ENCODE results near the gene ANGPTL2. TPM values are rescaled to one million over a fixed set of nuclear protein-coding genes. Genes with fewer than 3 reads are reported as not detected.

The ANGPTL2 gene
- total and polyA plus RNA-seq, 9 of the 15 experiments (the other 6 are each of a cell fraction or from before 2014, with no cell fraction given), result not detected

DNA sequence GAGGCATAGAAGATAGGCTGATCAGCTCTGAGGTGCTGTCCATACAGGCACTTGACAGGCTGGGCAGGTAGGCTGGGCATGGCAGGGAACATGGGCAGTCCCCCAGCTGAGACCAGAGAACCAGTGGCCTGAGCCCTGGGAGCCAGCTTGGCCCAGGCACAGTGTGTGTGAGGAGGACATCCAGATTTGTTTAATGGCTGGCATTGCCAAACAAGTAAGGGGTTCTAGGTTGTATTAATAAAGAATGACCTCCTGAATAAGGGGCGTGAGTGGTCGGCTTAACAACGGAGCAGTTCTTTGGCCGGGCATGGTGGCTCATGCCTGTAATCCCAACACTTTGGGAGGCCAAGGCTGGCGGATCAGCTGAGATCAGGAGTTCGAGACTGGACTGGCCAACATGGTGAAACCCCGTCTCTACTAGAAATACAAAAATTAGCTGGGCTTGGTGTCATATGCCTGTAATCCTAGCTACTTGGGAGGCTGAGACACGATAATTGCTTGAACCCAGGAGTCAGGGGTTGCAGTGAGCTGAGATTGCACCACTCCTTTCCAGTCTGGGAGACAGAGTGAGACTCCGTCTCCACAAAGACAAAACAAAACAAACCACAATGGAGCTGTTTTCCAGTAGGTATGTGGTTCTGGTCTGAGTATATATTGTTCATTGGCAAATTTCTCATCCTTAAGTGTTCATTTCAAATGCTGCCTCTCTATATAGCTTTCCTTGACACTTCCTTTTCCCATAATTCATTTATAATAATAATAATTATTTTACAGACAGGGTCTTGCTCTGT is 56.2 kb downstream of the ANGPTL2 start:
- intact Hi-C loops (cut with micrococcal nuclease) (no loop called here), in situ Hi-C loops (cut with MboI) (no loop called here)
- Histone ChIP-seq H3K79me2 (ENCODE audit: control insufficient read depth, insufficient read depth, low read length) (no peaks in the 10 kb centered on the region), H3K4me3 (no peak overlapping the region), H2AFZ (ENCODE audit: low read depth, low read length) (no peak overlapping the region), H3K9ac (ENCODE audit: insufficient read depth in 1 of 2, low read depth in 2 of 2, low read length in 2 of 2) (no peak overlapping the region), H3K9me1 (ENCODE audit: control insufficient read depth, insufficient read depth, low read length) (no peaks in the 10 kb centered on the region), H3K36me3 (ENCODE audit: control insufficient read depth, insufficient read depth, low read length) (no peaks in the 10 kb centered on the region), H3K9me3 (replicated peaks; ENCODE audit: control insufficient read depth, insufficient read depth, low read depth, low read length) (no peaks in the 10 kb centered on the region), H4K20me1 (replicated peaks; ENCODE audit: control insufficient read depth, insufficient read depth, low read length) (no peaks in the 10 kb centered on the region), H3K4me1 (replicated peaks in 1 of 2; ENCODE audit: control insufficient read depth in 2 of 2, insufficient read depth in 2 of 2, low read length in 2 of 2) (no peaks in the 10 kb centered on the region), H3K4me2 (ENCODE audit: insufficient read depth, low read length) (no peak overlapping the region), H3K27ac (ENCODE audit: extremely low read depth, low read depth, low read length) (no peak overlapping the region), H3K27me3 (ENCODE audit: control insufficient read depth in 2 of 2, insufficient read depth in 2 of 2, low read length in 2 of 2) (peaks cover 4 to 12% of the 10 kb centered on the region in 2 experiments; a peak in 4 of 5 replicates)
- CTCF ChIA-PET (ENCODE audit: low intra/inter-chr PET ratio), result no interaction called here
- POLR2A ChIA-PET, result no interaction called here
- BruUV-seq (replicated peaks), result no TSS peak
- ATAC-seq (no peak), FAIRE-seq (no peak), DNase-seq (ENCODE audit: extremely low read depth in 1 of 4, low spot score in 3 of 4) (no peak)
- TF ChIP-seq DIDO1 (tag; IDR thresholded peaks at IDR 0.05; ENCODE audit: low read depth), result no peak
- 3% methylated on average over 9 of the region's 9 CpGs for WGBS (ENCODE audit: insufficient coverage, low coverage, missing lambda C conversion rate)

DNA sequence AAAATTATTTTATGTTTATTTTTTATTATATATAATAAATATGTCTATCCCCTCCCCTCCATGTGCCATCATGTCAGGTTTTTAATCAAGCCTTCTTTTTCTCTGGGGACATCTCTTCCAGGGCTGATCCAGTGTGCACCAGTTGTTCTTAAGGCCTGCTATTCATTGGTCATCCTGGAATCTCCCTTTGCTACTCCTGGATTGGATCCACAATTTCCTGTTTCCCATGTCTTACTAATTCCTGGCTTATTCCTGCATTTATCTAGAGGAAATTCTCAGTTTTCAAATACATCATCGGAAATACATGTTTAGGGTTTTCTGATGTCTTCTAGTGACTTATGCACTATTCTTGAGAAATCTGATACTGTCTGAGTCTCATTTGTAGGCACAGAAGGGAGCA is 56.8 kb downstream of the ANGPTL2 start:
- no peak overlapping the region for H2AFZ ChIP-seq (ENCODE audit: low read depth, low read length)
- no peak for TF ChIP-seq PHB (CRISPR knock-in tag; IDR thresholded peaks at IDR 0.05)
- TF ChIP-seq, protein P1, sequence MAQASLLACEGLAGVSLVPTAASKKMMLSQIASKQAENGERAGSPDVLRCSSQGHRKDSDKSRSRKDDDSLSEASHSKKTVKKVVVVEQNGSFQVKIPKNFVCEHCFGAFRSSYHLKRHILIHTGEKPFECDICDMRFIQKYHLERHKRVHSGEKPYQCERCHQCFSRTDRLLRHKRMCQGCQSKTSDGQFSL (CRISPR knock-in tag; IDR thresholded peaks at IDR 0.05), result no peak
- TF ChIP-seq, protein P1 (tag; IDR thresholded peaks at IDR 0.05), result no peak
- TF ChIP-seq, protein P2, sequence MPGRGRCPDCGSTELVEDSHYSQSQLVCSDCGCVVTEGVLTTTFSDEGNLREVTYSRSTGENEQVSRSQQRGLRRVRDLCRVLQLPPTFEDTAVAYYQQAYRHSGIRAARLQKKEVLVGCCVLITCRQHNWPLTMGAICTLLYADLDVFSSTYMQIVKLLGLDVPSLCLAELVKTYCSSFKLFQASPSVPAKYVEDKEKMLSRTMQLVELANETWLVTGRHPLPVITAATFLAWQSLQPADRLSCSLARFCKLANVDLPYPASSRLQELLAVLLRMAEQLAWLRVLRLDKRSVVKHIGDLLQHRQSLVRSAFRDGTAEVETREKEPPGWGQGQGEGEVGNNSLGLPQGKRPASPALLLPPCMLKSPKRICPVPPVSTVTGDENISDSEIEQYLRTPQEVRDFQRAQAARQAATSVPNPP (IDR thresholded peaks at IDR 0.05; ENCODE audit: borderline replicate concordance, insufficient read depth, insufficient read length), result no peak
- no peak for TF ChIP-seq BCOR (IDR thresholded peaks at IDR 0.05)
- TF ChIP-seq ZNF75A (CRISPR knock-in tag; IDR thresholded peaks at IDR 0.05), result no peak
- no peak for TF ChIP-seq GABPB1 (CRISPR knock-in tag; IDR thresholded peaks at IDR 0.05)
- no peak for TF ChIP-seq RBM25 (IDR thresholded peaks at IDR 0.05; ENCODE audit: low read depth, low read length, severe bottlenecking)
- no peak for TF ChIP-seq ZEB2 (IDR thresholded peaks at IDR 0.05)

More for the DNA sequence above, 56.8 kb downstream of the ANGPTL2 start:
- FAIRE-seq, result no peak
- ChIA-PET POLR2A (no interaction called here), CTCF (ENCODE audit: low intra/inter-chr PET ratio) (no interaction called here)
- Histone ChIP-seq H4K20me1 (replicated peaks; ENCODE audit: control insufficient read depth, insufficient read depth, low read length) (no peaks in the 10 kb centered on the region), H3K9me1 (ENCODE audit: control insufficient read depth, insufficient read depth, low read length) (no peaks in the 10 kb centered on the region), H3K9me3 (replicated peaks; ENCODE audit: control insufficient read depth, insufficient read depth, low read depth, low read length) (no peaks in the 10 kb centered on the region), H3K27ac (ENCODE audit: extremely low read depth, low read depth, low read length) (no peak overlapping the region), H3K4me3 (no peak overlapping the region), H3K4me2 (ENCODE audit: insufficient read depth, low read length) (no peak overlapping the region), H3K36me3 (ENCODE audit: control insufficient read depth, insufficient read depth, low read length) (no peaks in the 10 kb centered on the region), H3K27me3 (ENCODE audit: control insufficient read depth in 2 of 2, insufficient read depth in 2 of 2, low read length in 2 of 2) (peaks cover 4 to 12% of the 10 kb centered on the region in 2 experiments; a peak in 4 of 5 replicates), H3K9ac (ENCODE audit: insufficient read depth in 1 of 2, low read depth in 2 of 2, low read length in 2 of 2) (no peak overlapping the region; a peak in 1 of 4 replicates), H3K4me1 (replicated peaks in 1 of 2; ENCODE audit: control insufficient read depth in 2 of 2, insufficient read depth in 2 of 2, low read length in 2 of 2) (no peaks in the 10 kb centered on the region), H3K79me2 (ENCODE audit: control insufficient read depth, insufficient read depth, low read length) (no peaks in the 10 kb centered on the region)
- WGBS (ENCODE audit: insufficient coverage, low coverage, missing lambda C conversion rate), result 0% methylated on average over 1 of the region's 1 CpG
- in situ Hi-C loops (cut with MboI) (no loop called here), intact Hi-C loops (cut with micrococcal nuclease) (loop anchor here (2.0 kb wide), 1 partner anchor 63 kb away; no protein-coding TSS in a partner anchor)
- no peak for ATAC-seq
- BruUV-seq (replicated peaks), result no TSS peak
- DNase-seq (ENCODE audit: extremely low read depth in 1 of 4, low spot score in 3 of 4), result no peak

All from K562 (cell line).